GM21825 (cell line): ENCODE measurements around the gene CRLF1.

ENCODE experiments used
- ATAC-seq: cut with Tn5 transposase; IDR thresholded peaks from one replicate; pipeline ENCODE4 v1.9.1; 2021; ENCODE audit warnings: mild to moderate bottlenecking, moderate library complexity; ENCODE audit not compliant: unreplicated experiment

The CRLF1 gene

DNA sequence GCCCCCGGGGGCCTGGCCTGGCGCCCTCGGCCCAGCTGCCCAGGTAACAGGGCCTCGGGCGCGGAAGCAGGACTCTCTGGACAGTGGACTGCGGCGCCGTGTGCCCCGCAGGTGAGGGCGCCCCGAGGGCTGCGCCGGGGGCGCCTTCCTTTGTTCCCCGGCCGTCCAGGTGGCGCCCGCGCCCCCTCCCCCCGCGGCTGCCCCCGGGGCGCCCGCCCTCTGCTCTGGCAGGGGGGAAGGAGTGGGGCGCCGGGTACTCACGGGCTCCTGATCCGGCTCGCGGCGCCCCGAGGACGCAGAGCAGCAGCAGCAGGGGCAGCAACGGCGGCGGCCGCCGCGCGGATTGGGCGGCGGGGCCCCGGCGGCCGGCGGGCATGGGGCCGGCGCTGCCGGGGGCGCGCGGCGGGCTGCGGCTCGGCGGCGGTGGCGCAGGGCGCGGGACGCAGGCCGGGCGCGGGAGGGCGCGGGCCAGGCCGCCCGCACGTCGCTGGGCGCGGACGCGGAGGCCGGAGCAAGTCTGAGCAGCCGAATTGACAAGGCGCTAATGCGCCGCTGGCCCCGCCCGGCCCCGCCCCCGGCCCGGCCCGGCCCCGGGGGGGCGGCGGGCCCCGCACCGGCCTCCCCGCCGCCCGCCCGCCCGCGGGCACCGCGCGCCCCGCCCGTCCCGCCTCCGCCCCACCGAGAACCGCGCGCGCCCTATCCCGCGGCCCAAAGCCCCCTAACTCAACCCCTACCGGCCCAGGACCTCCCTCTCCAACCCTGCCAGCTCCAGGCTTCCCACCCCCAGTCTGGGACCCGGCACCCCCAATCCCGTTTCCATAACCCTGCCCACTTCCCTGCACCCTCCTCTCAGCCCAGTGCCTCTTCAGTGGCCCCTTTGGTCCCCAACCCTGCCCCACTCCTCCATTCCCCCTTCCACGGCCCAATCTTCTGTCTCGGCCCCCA is at the start of gene CRLF1:
CRLF1 (minus strand) TSS at position 519 of the 945 bp plus-strand sequence; CDS start at position 376, 143 bp downstream.
- no peak for ATAC-seq

DNA sequence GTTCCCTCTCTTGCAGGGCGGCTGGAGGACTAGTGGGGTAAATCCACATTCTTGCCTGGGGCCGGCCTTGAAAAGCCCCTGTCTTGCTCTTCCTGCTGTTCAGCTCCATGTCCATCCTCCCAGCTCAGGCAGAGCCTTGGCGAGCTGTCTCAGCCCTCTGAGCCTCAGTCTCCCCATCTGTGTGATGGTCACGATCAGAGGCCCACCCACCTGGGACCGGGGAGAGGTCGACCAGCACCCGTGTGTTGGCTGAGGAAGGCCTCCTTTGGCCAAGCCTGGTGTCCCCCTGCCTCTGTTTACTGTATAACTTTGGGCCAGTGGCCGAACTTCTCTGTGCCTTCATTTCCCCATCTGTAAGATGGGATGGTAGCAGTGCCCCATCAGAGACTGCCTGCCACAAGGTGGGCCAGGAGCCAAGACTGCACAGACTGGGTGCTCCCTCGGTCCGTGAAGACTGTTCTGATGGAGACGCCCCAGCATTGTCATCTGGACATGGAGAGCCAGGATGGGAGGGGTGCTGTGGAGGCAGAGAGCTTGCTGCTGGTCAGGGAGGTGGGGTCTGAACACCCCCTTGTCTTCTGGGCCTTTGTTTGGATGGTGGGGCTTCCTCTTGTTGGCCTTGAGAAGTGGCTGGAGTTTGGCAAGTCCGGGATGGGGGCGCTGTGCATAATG is 48.7 kb upstream of the CRLF1 start:
- ATAC-seq, result no peak

GRCh38 chr19:18654469-18654868 is 47.9 kb upstream of the CRLF1 start:
- ATAC-seq, result no peak

- no peak for ATAC-seq
These were observed 47.3 kb upstream of the CRLF1 start for GRCh38 chr19:18653853-18654252.

GRCh38 chr19:18651733-18652132 is 45.1 kb upstream of the CRLF1 start:
- ATAC-seq, result no peak

GRCh38 chr19:18651300-18651699 is 44.7 kb upstream of the CRLF1 start:
- no peak for ATAC-seq

- ATAC-seq, result no peak
These were observed 44.0 kb upstream of the CRLF1 start for GRCh38 chr19:18650468-18651041.

DNA sequence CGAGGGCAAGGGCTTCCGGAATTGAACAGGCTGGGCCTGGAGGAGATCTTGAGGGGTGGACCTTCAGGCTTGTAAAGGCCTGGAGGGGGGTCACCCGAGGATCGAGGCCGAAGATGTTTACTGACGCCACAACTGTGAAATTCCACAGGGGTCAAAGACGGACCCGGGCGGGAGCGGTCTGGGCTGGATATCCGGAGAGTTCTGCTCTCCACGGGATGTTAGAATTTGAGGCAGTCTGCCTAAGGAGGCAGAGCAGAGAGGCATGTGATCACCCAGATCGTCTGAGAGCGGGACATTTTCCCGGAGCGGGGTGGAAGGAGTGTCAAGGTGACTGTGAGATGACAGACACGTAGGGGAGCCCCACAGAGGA is 43.4 kb upstream of the CRLF1 start:
- ATAC-seq, result no peak

GRCh38 chr19:18649371-18650020 is 42.9 kb upstream of the CRLF1 start:
- no peak for ATAC-seq

DNA sequence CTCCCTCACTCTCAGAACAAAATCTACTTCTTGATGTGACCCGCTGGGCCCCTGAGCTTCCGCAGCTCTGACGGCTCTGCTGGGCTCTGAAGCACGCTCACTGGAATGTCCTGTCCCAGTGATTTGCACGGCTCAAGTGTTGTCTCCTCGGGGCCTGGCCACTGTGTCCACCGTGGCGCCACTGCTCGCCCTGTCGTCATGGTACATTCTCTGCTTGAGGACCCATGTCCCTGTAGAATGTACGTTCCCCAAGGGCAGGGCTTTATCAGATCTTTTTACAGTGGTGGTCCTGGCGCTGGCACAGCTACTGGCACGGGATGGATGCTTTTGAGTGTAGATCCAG is 42.3 kb upstream of the CRLF1 start:
- ATAC-seq, result no peak

DNA sequence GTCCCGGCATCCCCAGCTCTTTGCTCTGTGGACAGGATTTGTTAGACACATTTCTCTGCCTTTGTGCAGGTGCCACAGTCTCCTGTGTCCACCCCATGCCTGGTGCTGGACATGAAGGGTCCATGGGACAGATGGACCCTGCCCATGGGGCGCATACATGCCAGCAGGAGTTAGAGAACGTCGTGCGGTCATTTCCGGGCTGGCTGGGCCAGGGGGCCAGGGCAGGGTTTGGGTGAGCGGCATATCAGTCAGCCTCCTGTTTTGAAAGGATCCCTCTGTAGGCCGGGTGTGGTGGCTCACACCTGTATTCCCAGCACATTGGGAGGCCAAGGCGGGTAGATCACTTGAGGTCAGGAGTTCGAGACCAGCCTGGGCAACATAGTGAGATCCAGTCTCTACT is 41.2 kb upstream of the CRLF1 start:
- no peak for ATAC-seq

DNA sequence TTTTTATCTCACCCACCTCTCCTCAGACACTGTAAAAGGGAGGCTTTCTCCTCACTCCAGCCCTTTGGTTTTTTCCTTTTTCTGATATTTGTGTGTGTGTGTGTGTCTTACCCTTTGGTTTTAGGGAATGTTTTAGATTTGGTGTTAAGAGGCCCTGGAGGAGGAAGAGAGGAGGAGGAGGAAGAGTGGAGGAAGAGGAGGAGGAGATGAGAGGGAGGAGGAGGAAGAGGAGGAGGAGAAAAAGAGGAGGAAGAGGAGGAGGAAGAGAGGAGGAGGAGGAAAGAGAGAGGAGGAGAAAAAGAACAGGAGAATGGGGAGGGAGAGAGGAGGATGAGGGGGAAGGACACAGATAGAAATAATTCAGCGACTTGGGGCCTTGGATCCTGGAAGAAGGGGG is 40.8 kb upstream of the CRLF1 start:
- ATAC-seq, result no peak

- ATAC-seq, result no peak
These were observed 40.2 kb upstream of the CRLF1 start for GRCh38 chr19:18646535-18647370.

GRCh38 chr19:18645035-18645511 is 38.5 kb upstream of the CRLF1 start:
- ATAC-seq, result no peak

DNA sequence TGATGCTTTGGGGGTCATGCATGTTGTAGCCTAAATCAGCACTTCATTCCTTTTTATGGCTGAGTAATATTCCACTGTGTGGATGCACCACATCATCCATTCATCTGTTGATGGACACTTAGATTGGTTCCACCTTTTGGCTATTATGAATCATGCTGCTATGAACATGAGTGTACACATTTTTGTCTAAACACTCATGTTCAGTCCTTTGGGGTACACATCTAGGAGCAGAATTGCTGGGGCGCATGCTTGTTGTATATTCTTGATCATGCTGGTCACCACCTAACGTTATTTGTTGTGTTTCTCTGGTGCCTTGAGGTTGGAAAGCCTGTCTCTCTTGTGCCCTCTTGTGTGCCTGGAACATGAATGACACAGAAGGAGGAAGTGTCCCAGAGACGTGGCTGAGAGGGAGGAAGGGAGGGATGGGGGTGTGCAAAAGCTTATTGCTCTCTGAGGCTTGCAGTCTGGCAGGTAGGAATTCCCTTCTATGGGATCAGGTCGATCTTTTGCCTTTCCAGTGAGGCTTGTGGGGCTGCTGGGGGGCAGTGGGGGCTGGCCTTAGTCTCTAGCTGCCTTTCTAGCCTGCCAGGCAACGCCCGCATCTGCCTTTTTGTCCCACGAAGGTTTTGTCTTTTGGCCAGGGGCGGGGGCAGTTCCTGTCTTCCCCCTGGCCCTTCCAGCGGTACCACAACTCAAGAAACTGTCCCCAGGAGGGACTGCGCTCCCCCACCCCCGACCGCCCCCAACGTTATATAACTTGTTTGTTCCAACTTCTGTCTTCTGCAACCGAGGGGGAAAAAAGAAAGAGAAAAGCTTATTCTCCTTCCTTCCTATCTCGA is 37.8 kb upstream of the CRLF1 start:
- no peak for ATAC-seq

GRCh38 chr19:18639706-18640243 is 33.2 kb upstream of the CRLF1 start:
- no peak for ATAC-seq

DNA sequence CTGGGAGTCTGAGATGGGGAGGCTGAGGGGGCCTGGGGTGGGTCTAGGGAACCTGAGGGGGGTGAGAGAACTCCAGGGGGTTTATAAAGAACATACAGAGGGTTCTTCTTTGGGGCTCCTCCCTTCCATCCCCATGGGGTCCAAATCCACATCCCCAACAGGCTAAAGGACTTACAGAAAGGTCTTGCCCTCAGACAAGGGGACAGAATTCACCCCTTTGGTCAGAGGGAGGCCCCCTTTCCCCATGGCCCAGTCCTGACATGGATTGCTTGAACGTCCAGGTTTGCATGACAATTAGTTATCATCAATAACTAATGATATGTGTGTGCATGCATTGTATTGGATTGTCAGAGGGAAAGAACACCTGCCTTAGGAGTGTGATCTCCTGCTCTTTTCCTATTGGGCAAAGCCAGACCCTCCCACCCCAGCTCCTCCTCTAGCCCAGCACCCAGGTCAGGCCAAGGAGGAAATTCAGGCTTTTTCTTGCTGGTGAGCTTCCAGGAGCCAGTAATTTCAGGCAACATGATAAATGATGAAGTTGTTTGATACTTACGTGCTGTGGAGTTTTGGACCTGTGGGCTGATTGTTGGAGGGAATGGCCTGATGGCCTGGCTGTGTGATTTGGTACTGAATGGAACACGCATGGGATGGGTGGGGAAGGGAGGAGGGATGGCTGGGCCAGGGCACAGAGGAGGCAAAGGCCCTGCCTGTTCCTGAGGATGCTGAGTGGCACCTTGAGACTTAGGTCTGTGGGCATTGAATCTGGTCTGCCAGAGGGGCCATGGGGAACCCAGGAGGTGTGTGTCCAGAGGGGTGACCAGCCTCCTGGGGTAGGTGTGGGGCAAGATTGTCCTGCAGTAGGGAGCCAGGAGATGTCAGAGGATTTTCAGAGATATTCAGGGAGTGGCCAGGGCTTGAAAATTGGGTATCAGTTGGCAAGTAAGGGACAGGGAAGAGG is 31.4 kb upstream of the CRLF1 start:
- ATAC-seq, result no peak

GRCh38 chr19:18636969-18637629 is 30.5 kb upstream of the CRLF1 start, which contains the start of gene KLHL26:
Gene KLHL26, plus strand, starts transcription at chr19:18637028. Its CDS starts 27 bp downstream, at chr19:18637055.
- ATAC-seq, result no peak
